Caco-2 (cell line): ENCODE measurements around the gene CPVL. TPM values are rescaled to one million over a fixed set of nuclear protein-coding genes. Genes with fewer than 3 reads are reported as not detected.

ENCODE experiments used
- BruUV-seq: library from RNA; stranded (reverse); fragments of 400-500 nt; replicated peaks from 2 replicates; lab custom pipeline; 2021; lab: Mats Ljungman, UMichigan
- CTCF ChIA-PET: fragments of 300-600 bp; sonication (Branson Sonifier 250); formaldehyde crosslinking; loops from one replicate; lab custom pipeline; 2022; ENCODE audit warnings: antibody characterized with exemption; lab: Charles Lee
- POLR2A ChIA-PET: fragments of 300-600 bp; sonication (Branson Sonifier 250); formaldehyde crosslinking; loops from one replicate; lab custom pipeline; 2022; ENCODE audit warnings: antibody characterized with exemption; lab: Charles Lee
- DNase-seq, 2 experiments: peaks; one replicate each; pipeline versions ENCODE4 v3.0.0 to v3.0.0-alpha.2; 2020 to 2022
- H3K27me3 ChIP-seq: replicated peaks from 2 replicates; pipeline ENCODE4 v1.6.0; 2011; ENCODE audit warnings: low read length; ENCODE audit not compliant: control insufficient read depth, insufficient read depth
- H3K36me3 ChIP-seq: 2 replicates; pipeline ENCODE4 v1.5.1; 2011; ENCODE audit warnings: low read length; ENCODE audit not compliant: control insufficient read depth, insufficient read depth
- H3K4me1 ChIP-seq: fragments of 250-450 bp; sonication (Bioruptor Pico); 2 replicates; pipeline ENCODE4 v1.5.1; 2020; ENCODE audit warnings: mild to moderate bottlenecking
- H3K4me3 ChIP-seq: 2 replicates; pipeline ENCODE4 v1.5.1; 2011; ENCODE audit warnings: low read depth, mild to moderate bottlenecking, control low read depth, low read length
- H3K9me3 ChIP-seq: fragments of 250-450 bp; sonication (Bioruptor Pico); 2 replicates; pipeline ENCODE4 v1.5.1; 2020; ENCODE audit warnings: mild to moderate bottlenecking, moderate library complexity
- H3K27ac Mint-ChIP-seq: one replicate; pipeline ENCODE4 v1.8.0; 2022; ENCODE audit warnings: mixed read lengths; ENCODE audit not compliant: unreplicated experiment
- H3K27me3 Mint-ChIP-seq: one replicate; pipeline ENCODE4 v1.8.0; 2022; ENCODE audit warnings: mixed read lengths; ENCODE audit not compliant: insufficient read depth, unreplicated experiment
- H3K36me3 Mint-ChIP-seq: one replicate; pipeline ENCODE4 v1.8.0; 2022; ENCODE audit warnings: mild to moderate bottlenecking, mixed read lengths; ENCODE audit not compliant: insufficient read depth, unreplicated experiment
- H3K4me1 Mint-ChIP-seq: one replicate; pipeline ENCODE4 v1.8.0; 2022; ENCODE audit warnings: low read depth, mixed read lengths; ENCODE audit not compliant: unreplicated experiment
- H3K4me3 Mint-ChIP-seq: one replicate; pipeline ENCODE4 v1.8.0; 2022; ENCODE audit warnings: mild to moderate bottlenecking, moderate library complexity, mixed read lengths; ENCODE audit not compliant: unreplicated experiment
- H3K9me3 Mint-ChIP-seq: one replicate; pipeline ENCODE4 v1.8.0; 2022; ENCODE audit warnings: mixed read lengths; ENCODE audit not compliant: unreplicated experiment
- CTCF ChIP-seq, 2 experiments: fragments of 200-600 bp in 1 of 2; IDR thresholded peaks; 1 replicate in 1 of 2; 2 replicates in 1 of 2; pipeline versions ENCODE4 v1.5.1 to v1.8.0; 2011 to 2022; ENCODE audit warnings: antibody characterized with exemption in 1 of 2, control low read depth in 1 of 2, inconsistent platforms in 1 of 2, low read depth in 1 of 2, low read length in 1 of 2, mild to moderate bottlenecking in 1 of 2, moderate library complexity in 1 of 2; ENCODE audit not compliant: insufficient read depth in 1 of 2, severe bottlenecking in 1 of 2, unreplicated experiment in 1 of 2
- intact Hi-C: fragments of 100-400 bp; cut with micrococcal nuclease; formaldehyde crosslinking; loops from one replicate; pipeline ENCODE4 v1.10.0; 2022; ENCODE audit not compliant: unreplicated experiment
- total RNA-seq: library from RNA; stranded (reverse); gene quantifications from 2 replicates; pipeline ENCODE4 v1.2.3, GENCODE V29; 2022

CPVL gene
- total RNA-seq, 1 experiment from 2014 or later, result 109 TPM

GRCh38 chr7:29045258-29046086 lies 100.9 kb downstream of the CPVL start:
- H3K36me3 Mint-ChIP-seq, result no peaks in the 10 kb centered on the region
- H3K4me1 ChIP-seq, result no peaks in the 10 kb centered on the region; the same call in 1 of the 2 replicates
- no peak for DNase-seq
- no peak overlapping the region for H3K4me3 ChIP-seq
- no TSS peak for BruUV-seq
- intact Hi-C loops, result no loop called here
- no peaks in the 10 kb centered on the region for H3K27me3 Mint-ChIP-seq
- ChIA-PET CTCF (interaction anchor here (0.9 kb wide), 1 partner anchor 118 kb away, joined by 4 read pairs; no protein-coding TSS in a partner anchor), POLR2A (no interaction called here)
- peaks cover 12% of the 10 kb centered on the region for H3K9me3 Mint-ChIP-seq
- no peak overlapping the region for H3K4me3 Mint-ChIP-seq
- no peaks in the 10 kb centered on the region for H3K27me3 ChIP-seq
- no peak for TF ChIP-seq CTCF (IDR thresholded peaks at IDR 0.05; ENCODE audit: insufficient read depth in 1 of 2, low read depth in 1 of 2, low read length in 1 of 2, severe bottlenecking in 1 of 2, unreplicated experiment in 1 of 2)
- H3K4me1 Mint-ChIP-seq, result peaks cover 13% of the 10 kb centered on the region
- no peaks in the 10 kb centered on the region for H3K36me3 ChIP-seq
- H3K9me3 ChIP-seq, result no peaks in the 10 kb centered on the region
- H3K27ac Mint-ChIP-seq, result no peak overlapping the region

GRCh38 chr7:29044554-29044953 lies 101.8 kb downstream of the CPVL start:
- Histone ChIP-seq H3K9me3 (no peaks in the 10 kb centered on the region), H3K27me3 (no peaks in the 10 kb centered on the region), H3K4me3 (no peak overlapping the region), H3K4me1 (no peaks in the 10 kb centered on the region; the same call in 1 of the 2 replicates), H3K36me3 (no peaks in the 10 kb centered on the region)
- DNase-seq, result no peak
- POLR2A ChIA-PET, result no interaction called here
- BruUV-seq, result no TSS peak
- H3K36me3 Mint-ChIP-seq, result no peaks in the 10 kb centered on the region
- H3K27me3 Mint-ChIP-seq, result no peaks in the 10 kb centered on the region
- H3K27ac Mint-ChIP-seq, result no peak overlapping the region
- CTCF ChIA-PET, result no interaction called here
- no peak for TF ChIP-seq CTCF (IDR thresholded peaks at IDR 0.05; ENCODE audit: insufficient read depth in 1 of 2, low read depth in 1 of 2, low read length in 1 of 2, severe bottlenecking in 1 of 2, unreplicated experiment in 1 of 2)
- peaks cover 13% of the 10 kb centered on the region for H3K4me1 Mint-ChIP-seq
- intact Hi-C loops, result no loop called here
- H3K9me3 Mint-ChIP-seq, result peaks cover 12% of the 10 kb centered on the region
- H3K4me3 Mint-ChIP-seq, result no peak overlapping the region

- ChIA-PET CTCF (no interaction called here), POLR2A (no interaction called here)
- no peak for TF ChIP-seq CTCF (IDR thresholded peaks at IDR 0.05; ENCODE audit: insufficient read depth in 1 of 2, low read depth in 1 of 2, low read length in 1 of 2, severe bottlenecking in 1 of 2, unreplicated experiment in 1 of 2)
- H3K4me3 ChIP-seq, result no peak overlapping the region
- Mint-ChIP-seq H3K36me3 (no peaks in the 10 kb centered on the region), H3K27ac (no peak overlapping the region), H3K4me1 (peaks cover 13% of the 10 kb centered on the region), H3K9me3 (peaks cover 4% of the 10 kb centered on the region), H3K27me3 (no peaks in the 10 kb centered on the region), H3K4me3 (no peak overlapping the region)
- H3K27me3 ChIP-seq, result no peaks in the 10 kb centered on the region
- no TSS peak for BruUV-seq
- DNase-seq, result no peak
- no peaks in the 10 kb centered on the region; the same call in 1 of the 2 replicates for H3K4me1 ChIP-seq
- intact Hi-C loops, result no loop called here
- no peaks in the 10 kb centered on the region for H3K9me3 ChIP-seq
- H3K36me3 ChIP-seq, result no peaks in the 10 kb centered on the region
These were observed 102.8 kb downstream of the CPVL start for GRCh38 chr7:29043576-29043975.
